H1 (cell line): ENCODE data around the gene AK6.

Source experiments
- BACH1 ChIP-seq: IDR thresholded peaks from 2 replicates; pipeline ENCODE4 v1.6.1; 2012; ENCODE audit warnings: low read length, improper control_type of control experiment
- CHD2 ChIP-seq: IDR thresholded peaks from 2 replicates; pipeline ENCODE4 v1.6.1; 2012; ENCODE audit warnings: low read length, improper control_type of control experiment
- CHD7 ChIP-seq: fragments of 300-600 bp; sonication (generic); IDR thresholded peaks from 2 replicates; pipeline ENCODE4 v1.7.1; 2012; ENCODE audit warnings: low read length, moderate library complexity, mild to moderate bottlenecking, inconsistent platforms; ENCODE audit not compliant: insufficient replicate concordance
- CREB1 ChIP-seq: IDR thresholded peaks from 2 replicates; pipeline ENCODE4 v1.6.1; 2012; ENCODE audit warnings: inconsistent platforms
- CTCF ChIP-seq, 3 experiments: IDR thresholded peaks; 1 replicate in 2 of 3; 2 replicates in 1 of 3; pipeline versions ENCODE4 v1.5.1 to v1.6.1; 2011; ENCODE audit warnings: low read length in 3 of 3, mild to moderate bottlenecking in 3 of 3, inconsistent platforms in 2 of 3, low read depth in 1 of 3, moderate library complexity in 1 of 3; ENCODE audit not compliant: insufficient read depth in 1 of 3; ENCODE audit errors: control extremely low read depth in 1 of 3
- EP300 ChIP-seq, 2 experiments: IDR thresholded peaks; 1 replicate in 1 of 2; 2 replicates in 1 of 2; pipeline ENCODE4 v1.6.1; 2011 to 2012; ENCODE audit warnings: low read depth in 2 of 2, low read length in 2 of 2, mild to moderate bottlenecking in 2 of 2, borderline replicate concordance in 1 of 2, inconsistent platforms in 1 of 2, moderate library complexity in 1 of 2
- EZH2 ChIP-seq: fragments of 200-600 bp; sonication (generic); IDR thresholded peaks from 2 replicates; pipeline ENCODE4 v1.7.1; 2012; ENCODE audit warnings: low read depth, mild to moderate bottlenecking, moderate library complexity, low read length, inconsistent platforms; ENCODE audit not compliant: severe bottlenecking
- JUND ChIP-seq: IDR thresholded peaks from 2 replicates; pipeline ENCODE4 v1.6.1; 2011; ENCODE audit warnings: mild to moderate bottlenecking, improper control_type of control experiment, low read length
- POLR2A ChIP-seq, 2 experiments: IDR thresholded peaks; 1 replicate in 1 of 2; 2 replicates in 1 of 2; pipeline ENCODE4 v1.6.1; 2011; ENCODE audit warnings: low read depth in 2 of 2, low read length in 2 of 2, mild to moderate bottlenecking in 2 of 2; ENCODE audit errors: control extremely low read depth in 1 of 2
- SIN3A ChIP-seq, 2 experiments: IDR thresholded peaks in 1 of 2; conservative IDR thresholded peaks in 1 of 2; 2 replicates each; pipeline ENCODE4 v1.6.1; 2011 to 2012; ENCODE audit warnings: low read length in 2 of 2, improper control_type of control experiment in 1 of 2, low read depth in 1 of 2, mild to moderate bottlenecking in 1 of 2
- SIX5 ChIP-seq: IDR thresholded peaks from 2 replicates; pipeline ENCODE4 v1.6.1; 2011; ENCODE audit warnings: mild to moderate bottlenecking, low read depth, low read length
- TAF1 ChIP-seq: IDR thresholded peaks from 2 replicates; pipeline ENCODE4 v1.6.1; 2011; ENCODE audit warnings: mild to moderate bottlenecking, low read depth, low read length

GRCh38 chr5:69341520-69342161 lies 27.7 kb downstream of the AK6 start:
- TF ChIP-seq EP300 (IDR thresholded peaks at IDR 0.05; ENCODE audit: borderline replicate concordance in 1 of 2, low read depth in 2 of 2, low read length in 2 of 2) (no peak), POLR2A (IDR thresholded peaks at IDR 0.05; ENCODE audit: control extremely low read depth in 1 of 2, low read depth in 2 of 2, low read length in 2 of 2) (no peak), CREB1 (no peak), JUND (no peak), CHD2 (no peak), CTCF (IDR thresholded peaks at IDR 0.05; ENCODE audit: control extremely low read depth in 1 of 3, insufficient read depth in 1 of 3, low read depth in 1 of 3, low read length in 3 of 3) (no peak), EZH2 (no peak), TAF1 (no peak), CHD7 (no peak), SIX5 (no peak), BACH1 (no peak), SIN3A (conservative IDR thresholded peaks at IDR 0.05 in 1 of 2, IDR thresholded peaks at IDR 0.05 in 1 of 2; ENCODE audit: low read depth in 1 of 2, low read length in 2 of 2) (no peak)
